ENCODE data around the gene FAM216B. TPM values are rescaled to one million over a fixed set of nuclear protein-coding genes. Genes with fewer than 3 reads are reported as not detected.

FAM216B gene
- total and polyA plus RNA-seq, 2 of the 13 experiments (the other 11 are each of a cell fraction or from before 2014, with no cell fraction given), result not detected

GRCh38 chr13:42740753-42741152 is 40.6 kb upstream of the FAM216B start:
- H3K9ac ChIP-seq (ENCODE audit: insufficient read depth, low read depth, low read length), result no peak overlapping the region
- no TSS peak for BruUV-seq (replicated peaks)
- ChIA-PET CTCF (ENCODE audit: low intra/inter-chr PET ratio, low total read pairs) (no interaction called here), POLR2A (no interaction called here)
- no peaks in the 10 kb centered on the region for H3K79me2 ChIP-seq (ENCODE audit: insufficient read depth, low read length)
- intact Hi-C loops (cut with micrococcal nuclease; ENCODE audit: unreplicated experiment) (no loop called here), in situ Hi-C loops (cut with HindIII; ENCODE audit: extremely low pct_ligation_motif_present, low pct_unique_long_range_greater_than_20kb) (no loop called here)
- DNase-seq (ENCODE audit: low spot score) (no peak), ATAC-seq (no peak), FAIRE-seq (no peak)
- no peak overlapping the region for H3K4me3 ChIP-seq (replicated peaks in 1 of 3; ENCODE audit: insufficient read depth in 1 of 3, low read depth in 2 of 3, low read length in 3 of 3)
- H4K20me1 ChIP-seq (ENCODE audit: insufficient read depth, low read length), result no peaks in the 10 kb centered on the region
- no peak overlapping the region for H3K27ac ChIP-seq (ENCODE audit: extremely low read length, insufficient read depth, low read length)
- H3K27me3 ChIP-seq (ENCODE audit: control insufficient read depth in 1 of 2, insufficient read depth in 2 of 2, low read length in 2 of 2), result peaks cover 0 to 1% of the 10 kb centered on the region in 2 experiments; a peak in 1 of 5 replicates
- 6% methylated on average over 1 of the region's 1 CpG for WGBS (ENCODE audit: low lambda C conversion rate)
- H2AFZ ChIP-seq (ENCODE audit: low read length), result no peak overlapping the region
- H3K4me2 ChIP-seq (ENCODE audit: low read depth, low read length), result no peak overlapping the region
- H3K36me3 ChIP-seq (replicated peaks in 1 of 2; ENCODE audit: control insufficient read depth in 1 of 2, insufficient read depth in 2 of 2, low read length in 2 of 2), result no peaks in the 10 kb centered on the region
- no peaks in the 10 kb centered on the region for H3K4me1 ChIP-seq (ENCODE audit: insufficient read depth, low read length)
- no peak for TF ChIP-seq ZNF274 (CRISPR knock-in tag; IDR thresholded peaks at IDR 0.05)
- TF ChIP-seq ZSCAN22 (CRISPR knock-in tag; IDR thresholded peaks at IDR 0.05), result no peak
- TF ChIP-seq ZNF567 (CRISPR knock-in tag; IDR thresholded peaks at IDR 0.05; ENCODE audit: borderline replicate concordance), result no peak
- TF ChIP-seq SKI (IDR thresholded peaks at IDR 0.05; ENCODE audit: partially characterized antibody), result no peak
- TF ChIP-seq ZSCAN12 (CRISPR knock-in tag; IDR thresholded peaks at IDR 0.05), result no peak
- no peak for TF ChIP-seq TCF12 (IDR thresholded peaks at IDR 0.05)
- no peak for TF ChIP-seq TCF12 (CRISPR knock-in tag; IDR thresholded peaks at IDR 0.05)
- no peak for TF ChIP-seq GFI1 (CRISPR knock-in tag; IDR thresholded peaks at IDR 0.05; ENCODE audit: borderline replicate concordance)
- TF ChIP-seq KLF16 (CRISPR knock-in tag; IDR thresholded peaks at IDR 0.05), result no peak
- TF ChIP-seq ZNF136 (CRISPR knock-in tag; IDR thresholded peaks at IDR 0.05; ENCODE audit: low read depth), result no peak
- TF ChIP-seq SMARCC2 (IDR thresholded peaks at IDR 0.05), result no peak
- TF ChIP-seq KAT7 (CRISPR knock-in tag; IDR thresholded peaks at IDR 0.05; ENCODE audit: borderline replicate concordance), result no peak
- H3K9me3 ChIP-seq (ENCODE audit: low read length), result no peaks in the 10 kb centered on the region; the same call in 1 of the 2 replicates

Data from HepG2 (cell line).